NCI-H82 (cell line): Measurements from ENCODE around the gene NOVA2.
A peak's percentile ranks its signal among the peaks of the same experiment; 100 is the strongest.
"Not testable (repeated sequence)": the region's sequence is repeated elsewhere in the genome, so short reads cannot be mapped to it uniquely, and the experiment has no call there.

ENCODE experiments used
- DNase-seq: peaks from one replicate; lab custom pipeline; 2025; lab: John Stamatoyannopoulos, UW

The NOVA2 gene

GRCh38 chr19:45924891-45925447, 48.7 kb downstream of the NOVA2 start:
- no peak for DNase-seq

- peak; percentile 69 for DNase-seq
Measured at GRCh38 chr19:45922281-45922680, 51.4 kb downstream of the NOVA2 start.

- peak; percentile 48 for DNase-seq
Measured at GRCh38 chr19:45920458-45920857, 53.2 kb downstream of the NOVA2 start.

- DNase-seq, result no peak
Measured at GRCh38 chr19:45919678-45920077, 54.0 kb downstream of the NOVA2 start.

GRCh38 chr19:45918721-45919120, 54.9 kb downstream of the NOVA2 start:
- DNase-seq, result no peak

DNA sequence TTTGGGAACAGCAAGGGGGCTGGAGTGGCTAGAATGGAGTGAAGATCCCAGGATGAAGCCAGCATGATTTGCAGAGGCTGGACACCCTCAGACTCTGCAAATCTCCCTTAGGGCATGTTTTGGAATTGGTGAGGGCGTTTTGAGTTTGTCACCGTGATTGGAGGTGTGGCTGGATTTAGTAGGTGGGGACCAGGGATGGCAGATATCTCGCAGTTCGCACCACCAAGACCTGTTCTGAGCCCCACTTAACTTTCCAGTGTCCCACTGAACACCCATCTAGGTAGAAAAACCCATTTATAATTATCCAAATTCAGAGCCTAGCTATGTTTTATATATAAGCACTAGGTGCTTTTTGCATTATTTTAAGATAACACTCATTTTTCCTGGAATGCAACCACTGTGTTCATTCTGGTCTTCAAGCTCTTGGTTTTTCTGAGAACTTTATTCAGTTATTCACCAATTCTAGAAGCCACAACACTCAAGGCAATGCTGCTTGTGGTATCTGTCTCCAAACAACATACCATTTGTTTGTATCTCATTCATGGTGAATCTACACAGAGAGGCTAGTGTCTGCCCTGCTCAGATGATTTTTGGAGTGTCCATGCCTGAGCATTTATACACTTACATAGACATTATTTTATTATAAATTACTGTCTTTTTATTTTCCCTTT, 56.1 kb downstream of the NOVA2 start:
- no peak for DNase-seq

DNA sequence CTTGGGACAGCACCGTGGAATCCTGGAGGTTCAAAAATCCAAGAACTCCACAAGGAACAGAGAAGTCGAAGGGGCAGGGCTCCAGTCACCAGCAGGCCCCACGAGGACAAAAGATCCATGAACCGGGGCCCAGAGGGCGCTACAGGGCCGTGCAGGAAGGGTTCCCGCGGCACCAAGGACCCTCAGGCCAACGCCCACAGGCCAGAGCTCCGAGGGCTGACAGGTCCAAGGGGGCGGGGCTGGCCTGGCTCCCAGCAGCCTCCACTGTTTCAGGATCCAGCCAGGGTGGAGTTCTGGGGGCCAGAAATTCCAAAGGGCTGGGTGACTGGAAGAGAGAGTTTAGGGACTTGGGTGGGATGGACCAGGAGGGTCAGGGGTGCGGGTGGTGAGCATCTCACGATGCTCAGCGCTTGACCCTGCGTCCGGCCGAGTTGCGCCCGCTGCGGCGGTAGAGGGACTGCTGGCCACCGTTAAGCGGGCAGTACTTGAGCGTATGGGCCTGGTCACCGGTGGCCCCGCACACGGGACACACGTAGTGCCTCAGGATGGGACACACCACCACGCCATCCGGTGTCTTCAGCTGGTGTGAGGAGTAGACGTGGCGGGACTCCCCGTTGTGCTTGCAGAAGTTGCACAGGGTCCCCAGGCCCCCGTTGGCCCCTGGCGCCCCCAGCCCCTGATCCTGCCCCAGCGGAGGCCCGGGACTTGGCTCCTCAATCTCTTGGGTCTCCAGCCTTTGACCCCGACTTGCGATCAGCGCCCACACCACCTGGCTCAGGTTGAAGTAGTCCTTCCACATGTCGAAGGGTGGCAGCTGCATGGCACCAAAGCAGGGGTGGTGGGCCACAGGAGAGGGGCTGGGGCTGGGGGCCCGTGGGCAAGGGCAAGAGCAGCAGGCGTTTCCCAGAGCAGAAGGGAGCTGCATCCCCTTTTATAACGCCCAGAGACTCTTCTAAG, 59.5 kb downstream of the NOVA2 start, which contains the start of gene NANOS2:
NANOS2 (minus strand) TSS at position 905 of the 957 bp plus-strand sequence; CDS start at position 820, 85 bp downstream.
- DNase-seq, result peak; percentile 79

GRCh38 chr19:45911291-45911690, 62.4 kb downstream of the NOVA2 start:
- DNase-seq, result no peak

- peak; percentile 26 for DNase-seq
Measured at GRCh38 chr19:45908956-45909355, 64.7 kb downstream of the NOVA2 start.

DNA sequence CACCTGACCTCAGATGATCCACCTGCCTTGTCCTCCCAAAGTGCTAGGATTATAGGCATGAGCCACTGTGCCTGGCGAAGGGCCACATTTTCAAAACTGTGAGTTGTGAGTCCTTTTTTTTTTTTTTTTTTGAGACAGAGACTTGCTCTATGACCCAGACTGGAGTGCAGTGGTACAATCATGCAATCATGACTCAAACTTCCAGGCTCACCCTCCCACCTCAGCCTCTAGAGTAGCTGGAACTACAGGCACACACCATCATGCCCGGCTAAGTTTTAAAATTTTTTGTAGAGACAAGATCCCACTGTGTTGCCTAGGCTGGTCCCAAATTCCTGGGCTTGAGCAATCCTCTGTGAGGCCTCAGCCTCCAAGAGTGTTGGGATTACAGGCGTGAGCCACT, 67.4 kb downstream of the NOVA2 start:
- no peak for DNase-seq

DNA sequence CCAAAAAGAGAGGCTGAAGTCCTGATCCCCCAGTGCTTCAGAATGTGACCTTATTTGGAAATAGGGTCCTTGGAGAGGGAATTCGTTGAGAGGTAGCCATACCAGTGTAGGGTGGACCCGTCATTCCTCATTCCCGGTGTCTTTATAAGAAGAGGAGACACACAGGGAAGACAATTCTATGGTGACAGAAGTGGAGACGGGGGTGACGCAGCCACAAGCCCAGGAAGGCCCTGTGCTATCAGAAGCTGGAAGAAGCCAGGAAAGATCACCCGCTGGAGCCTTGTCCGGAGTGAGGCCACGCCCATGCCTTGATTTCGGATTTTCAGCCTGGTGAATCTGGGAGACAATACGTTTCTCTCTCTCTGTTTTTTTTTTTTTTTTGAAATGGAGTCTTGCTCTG, 68.7 kb downstream of the NOVA2 start:
- no peak for DNase-seq

DNA sequence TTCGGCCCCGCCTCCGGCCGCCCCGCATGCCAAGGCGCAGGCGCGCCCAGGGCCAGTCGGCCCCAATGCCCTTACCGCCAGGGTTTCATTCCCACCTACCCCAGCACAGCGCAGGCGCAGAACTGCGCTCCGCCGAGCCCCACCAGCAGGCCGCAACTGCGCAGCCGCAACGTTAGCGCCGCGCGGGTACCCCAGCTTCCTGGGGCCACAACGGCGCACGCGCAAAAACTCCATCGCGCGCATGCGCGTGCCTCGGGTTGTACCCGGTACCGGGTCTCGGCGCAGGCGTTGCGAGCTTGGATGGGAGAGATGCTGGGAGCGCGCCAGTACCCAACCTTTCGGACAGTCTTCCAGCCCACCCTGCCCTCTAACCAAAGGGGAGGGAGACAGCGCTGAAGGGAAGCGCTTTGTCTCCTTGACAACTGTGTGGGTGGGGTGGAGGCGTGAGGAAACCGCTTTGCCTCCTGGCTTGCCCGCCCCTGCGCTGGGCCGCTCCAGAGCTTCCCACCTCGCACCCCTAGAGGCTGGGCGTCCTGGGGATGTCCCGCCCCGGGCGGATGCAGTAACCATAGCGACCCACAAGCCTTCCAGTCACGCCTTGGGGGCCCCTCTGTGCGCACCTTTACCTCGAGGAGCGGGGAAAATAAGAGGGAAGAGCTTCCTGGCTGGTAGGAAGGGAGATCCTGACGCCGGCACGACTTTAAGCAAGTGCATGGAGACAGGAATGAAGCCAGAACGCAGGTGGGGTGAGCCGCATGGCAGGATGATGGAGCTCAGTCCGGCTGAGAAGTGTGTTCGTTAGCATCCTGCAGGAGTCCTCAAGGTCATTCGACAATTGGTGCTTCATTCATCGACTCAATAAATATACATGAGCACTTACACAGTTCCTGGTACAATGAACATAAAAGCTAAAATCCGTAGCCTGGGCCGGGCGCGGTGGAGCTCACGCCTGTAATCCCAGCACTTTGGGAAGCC, 70.7 kb downstream of the NOVA2 start:
- peak; percentile 99 for DNase-seq

- peak; percentile 70 for DNase-seq
Measured at GRCh38 chr19:45901912-45902650, 71.6 kb downstream of the NOVA2 start, which contains the start of gene MYPOP. TSS of gene MYPOP (minus strand) at chr19:45902613. CDS start at chr19:45901773, 840 bp downstream.

DNA sequence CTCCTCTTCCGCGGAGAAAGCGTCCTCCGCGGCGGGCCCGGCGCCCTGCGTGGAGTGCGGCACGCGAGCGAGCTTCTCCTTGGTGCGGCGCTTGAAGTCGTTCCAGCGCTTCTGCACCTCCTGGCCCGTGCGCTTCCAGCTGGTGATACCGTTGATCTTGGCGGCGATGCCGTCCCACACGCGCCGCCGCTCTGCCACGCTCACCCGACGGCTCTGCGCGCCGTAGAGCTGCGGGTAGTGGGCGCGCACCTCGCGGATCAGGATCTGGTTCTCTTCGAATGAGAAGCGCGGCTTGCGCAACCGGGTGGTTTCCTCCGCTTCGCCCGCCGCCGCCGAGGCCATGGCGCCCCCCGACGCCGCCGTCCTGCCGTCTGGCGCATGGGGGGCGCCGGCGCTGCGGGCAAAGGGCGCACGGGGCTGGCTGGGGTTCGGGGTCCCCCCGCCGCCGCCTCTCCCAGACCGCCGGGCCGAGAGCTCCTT, 72.2 kb downstream of the NOVA2 start:
- peak; percentile 68 for DNase-seq

DNA sequence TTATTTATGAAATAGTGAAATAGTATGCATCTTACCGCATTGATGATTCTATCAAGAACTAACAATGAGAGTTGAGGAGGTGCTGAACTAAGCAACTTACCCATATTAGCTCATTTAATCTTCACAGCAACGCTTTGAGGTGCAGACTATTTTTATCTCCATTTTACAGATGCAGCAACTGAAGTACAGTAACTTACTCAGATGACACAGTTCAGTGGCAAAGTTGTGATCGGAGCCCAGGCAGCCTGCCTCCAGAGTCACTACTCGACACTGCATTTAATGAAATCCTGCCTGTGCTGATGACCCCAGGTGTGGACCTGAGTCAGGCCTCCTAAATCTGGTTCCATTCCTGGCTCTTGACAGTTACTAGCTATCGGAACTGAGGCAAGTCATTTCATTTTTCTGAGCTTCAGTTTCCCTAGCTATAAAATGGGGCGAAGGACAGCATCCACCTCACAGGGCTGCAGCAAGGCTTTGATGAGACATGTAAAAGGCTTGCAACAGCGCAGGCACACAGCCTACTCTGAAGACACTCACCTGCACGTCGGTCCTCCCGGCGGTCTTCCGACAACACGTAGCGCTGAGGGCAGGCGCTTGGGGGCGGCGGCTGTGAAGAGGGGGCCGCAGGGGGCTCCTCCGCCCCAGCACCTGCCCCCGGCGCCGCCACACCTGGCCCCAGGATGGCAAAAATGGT, 72.8 kb downstream of the NOVA2 start:
- no peak for DNase-seq

- no peak for DNase-seq
Measured at GRCh38 chr19:45899919-45900589, 73.6 kb downstream of the NOVA2 start.

- DNase-seq, result no peak
Measured at GRCh38 chr19:45899253-45899652, 74.4 kb downstream of the NOVA2 start.

DNA sequence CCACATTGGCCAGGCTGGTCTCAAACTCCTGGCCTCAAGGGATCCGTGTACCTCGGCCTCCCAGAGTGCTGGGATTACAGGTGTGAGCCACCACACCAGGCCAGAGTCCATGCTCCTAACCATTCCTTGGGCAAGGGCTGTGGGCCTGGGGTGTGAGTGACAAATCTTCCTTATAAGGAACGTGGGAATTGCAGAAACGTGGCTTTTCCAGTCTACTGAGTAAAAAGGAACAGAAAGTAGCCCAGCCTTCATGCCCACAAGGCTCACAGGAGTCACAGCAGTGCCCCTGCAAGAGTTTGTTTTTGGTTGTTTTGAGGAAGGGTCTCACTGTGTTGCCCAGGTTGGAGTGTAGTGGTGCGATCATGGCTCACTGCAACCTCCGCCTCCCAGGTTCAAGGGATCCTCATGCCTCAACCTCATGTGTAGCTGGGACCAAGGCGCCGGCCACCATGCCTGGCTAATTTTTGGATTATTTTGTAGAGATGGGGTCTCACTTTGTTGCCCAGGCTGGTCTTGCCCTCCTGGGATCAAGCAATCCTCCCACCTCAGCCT, 76.3 kb downstream of the NOVA2 start:
- no peak for DNase-seq

GRCh38 chr19:45895983-45896599, 77.6 kb downstream of the NOVA2 start:
- DNase-seq, result not testable (repeated sequence)
